22Rv1 (cell line): ENCODE results near the gene ATG13.

Experiments used
- ZFX ChIP-seq: fragments of 450-650 bp; IDR thresholded peaks from 2 replicates; pipeline ENCODE4 v1.6.1; 2017; ENCODE audit warnings: antibody characterized with exemption, borderline replicate concordance
- TF ChIP-seq, protein P1 (sequence below): fragments of 450-650 bp; IDR thresholded peaks from 2 replicates; pipeline ENCODE4 v1.5.1; 2017; ENCODE audit warnings: mild to moderate bottlenecking

DNA sequence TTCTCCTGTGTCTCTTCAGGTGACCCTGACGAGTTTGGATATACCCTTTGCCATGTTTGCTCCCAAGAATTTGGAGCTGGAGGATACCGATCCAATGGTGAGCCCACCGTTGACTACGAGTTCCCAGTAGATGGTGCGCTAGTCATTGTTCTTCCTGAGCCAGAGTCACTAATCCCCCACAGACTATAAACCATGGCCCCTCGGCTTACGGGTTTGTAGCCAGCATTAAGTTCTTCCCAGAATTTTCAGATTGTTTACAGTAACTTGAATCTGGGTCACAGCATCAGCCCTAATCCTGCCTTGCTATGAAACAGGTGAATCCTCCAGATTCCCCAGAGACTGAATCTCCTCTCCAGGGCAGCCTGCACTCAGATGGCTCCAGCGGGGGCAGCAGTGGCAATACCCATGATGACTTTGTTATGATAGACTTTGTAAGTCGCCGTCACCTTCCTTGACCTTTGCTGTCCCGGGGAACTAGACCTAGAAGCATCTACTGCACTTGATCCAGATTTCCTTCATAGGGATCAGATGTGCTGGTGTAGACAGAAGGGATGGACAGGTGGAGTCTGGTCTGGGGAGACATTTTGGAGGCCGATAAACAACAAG is 51.2 kb downstream of the ATG13 start:
- TF ChIP-seq, protein P1, sequence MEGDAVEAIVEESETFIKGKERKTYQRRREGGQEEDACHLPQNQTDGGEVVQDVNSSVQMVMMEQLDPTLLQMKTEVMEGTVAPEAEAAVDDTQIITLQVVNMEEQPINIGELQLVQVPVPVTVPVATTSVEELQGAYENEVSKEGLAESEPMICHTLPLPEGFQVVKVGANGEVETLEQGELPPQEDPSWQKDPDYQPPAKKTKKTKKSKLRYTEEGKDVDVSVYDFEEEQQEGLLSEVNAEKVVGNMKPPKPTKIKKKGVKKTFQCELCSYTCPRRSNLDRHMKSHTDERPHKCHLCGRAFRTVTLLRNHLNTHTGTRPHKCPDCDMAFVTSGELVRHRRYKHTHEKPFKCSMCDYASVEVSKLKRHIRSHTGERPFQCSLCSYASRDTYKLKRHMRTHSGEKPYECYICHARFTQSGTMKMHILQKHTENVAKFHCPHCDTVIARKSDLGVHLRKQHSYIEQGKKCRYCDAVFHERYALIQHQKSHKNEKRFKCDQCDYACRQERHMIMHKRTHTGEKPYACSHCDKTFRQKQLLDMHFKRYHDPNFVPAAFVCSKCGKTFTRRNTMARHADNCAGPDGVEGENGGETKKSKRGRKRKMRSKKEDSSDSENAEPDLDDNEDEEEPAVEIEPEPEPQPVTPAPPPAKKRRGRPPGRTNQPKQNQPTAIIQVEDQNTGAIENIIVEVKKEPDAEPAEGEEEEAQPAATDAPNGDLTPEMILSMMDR, result no peak
- no peak for TF ChIP-seq ZFX
